Endothelial cell of umbilical vein (primary cell): Measurements from ENCODE around the gene DHRS1. TPM values are rescaled to one million over a fixed set of nuclear protein-coding genes. Genes with fewer than 3 reads are reported as not detected.

Experiments
- BruUV-seq: library from RNA; stranded (reverse); fragments of 400-500 nt; replicated peaks from 2 replicates; lab custom pipeline; 2021; lab: Mats Ljungman, UMichigan
- CTCF ChIA-PET: fragments of 300-600, 350-600 bp; sonication (Branson Sonifier 250); formaldehyde crosslinking; loops from one replicate; lab custom pipeline; 2021; ENCODE audit warnings: antibody characterized with exemption, inconsistent platforms; lab: Charles Lee
- POLR2A ChIA-PET: fragments of 300-600, 350-600 bp; sonication (Branson Sonifier 250); formaldehyde crosslinking; loops from one replicate; lab custom pipeline; 2021; ENCODE audit warnings: antibody characterized with exemption, inconsistent platforms; lab: Charles Lee
- DNase-seq: peaks from one replicate; pipeline ENCODE4 v3.0.0-alpha.2; 2011; ENCODE audit warnings: low read depth, low spot score
- FAIRE-seq: peaks from 2 replicates; lab custom pipeline; 2011; peaks lifted over from hg19 to GRCh38; lab: Jason Lieb, UNC
- H2AFZ ChIP-seq: 2 replicates; pipeline ENCODE4 v1.6.0; 2012; ENCODE audit warnings: low read depth, low read length, control low read depth, inconsistent platforms
- H3K27ac ChIP-seq: 2 replicates; pipeline ENCODE4 v1.5.1; 2011; ENCODE audit warnings: low read depth, mild to moderate bottlenecking, control low read depth, low read length, moderate library complexity; ENCODE audit not compliant: insufficient read depth
- H3K27me3 ChIP-seq, 2 experiments: 2 replicates each; pipeline versions ENCODE4 v1.6.0 to v1.6.1; 2011; ENCODE audit warnings: low read length in 2 of 2, mixed read lengths in 1 of 2; ENCODE audit not compliant: control insufficient read depth in 2 of 2, insufficient read depth in 2 of 2
- H3K36me3 ChIP-seq, 2 experiments: 2 replicates in 1 of 2; 3 replicates in 1 of 2; pipeline ENCODE4 v1.5.1; 2011; ENCODE audit warnings: low read length in 2 of 2, mild to moderate bottlenecking in 1 of 2, moderate library complexity in 1 of 2; ENCODE audit not compliant: control insufficient read depth in 2 of 2, insufficient read depth in 2 of 2; ENCODE audit errors: extremely low read depth in 1 of 2
- H3K4me1 ChIP-seq: 3 replicates; pipeline ENCODE4 v1.5.1; 2011; ENCODE audit warnings: mild to moderate bottlenecking, low read length; ENCODE audit not compliant: control insufficient read depth, insufficient read depth; ENCODE audit errors: extremely low read depth
- H3K4me2 ChIP-seq: 2 replicates; pipeline ENCODE4 v1.6.1; 2011; ENCODE audit warnings: low read length, control low read depth, mixed read lengths; ENCODE audit not compliant: insufficient read depth
- H3K4me3 ChIP-seq, 3 experiments: fragments of 200-600 bp in 1 of 3; sonication (generic), shearing (Covaris generic) in 1 of 3; replicated peaks in 1 of 3; 2 replicates each; pipeline ENCODE4 v1.5.1; 2011 to 2016; ENCODE audit warnings: control low read depth in 3 of 3, low read length in 3 of 3, mild to moderate bottlenecking in 2 of 3, inconsistent platforms in 1 of 3, low read depth in 1 of 3, moderate library complexity in 1 of 3; ENCODE audit not compliant: insufficient read depth in 1 of 3
- H3K79me2 ChIP-seq: 2 replicates; pipeline ENCODE4 v1.6.0; 2012; ENCODE audit warnings: low read length, inconsistent platforms; ENCODE audit not compliant: control insufficient read depth, insufficient read depth
- H3K9ac ChIP-seq: replicated peaks from 2 replicates; pipeline ENCODE3; 2011; ENCODE audit warnings: low read length, control low read depth; ENCODE audit not compliant: insufficient read depth; ENCODE audit errors: extremely low read depth
- H3K9me1 ChIP-seq: replicated peaks from 3 replicates; pipeline ENCODE4 v1.6.0; 2011; ENCODE audit warnings: mild to moderate bottlenecking, low read length; ENCODE audit not compliant: control insufficient read depth, insufficient read depth; ENCODE audit errors: extremely low read depth
- H3K9me3 ChIP-seq: replicated peaks from 2 replicates; pipeline ENCODE4 v1.5.1; 2012; ENCODE audit warnings: low read length, inconsistent platforms; ENCODE audit not compliant: control insufficient read depth, insufficient read depth
- H4K20me1 ChIP-seq: replicated peaks from 2 replicates; pipeline ENCODE3; 2011; ENCODE audit warnings: mild to moderate bottlenecking, low read length; ENCODE audit not compliant: control insufficient read depth, insufficient read depth; ENCODE audit errors: extremely low read depth
- EZH2 ChIP-seq: IDR thresholded peaks from 2 replicates; pipeline ENCODE4 v1.6.1; 2012; ENCODE audit warnings: borderline replicate concordance, low read depth, mild to moderate bottlenecking, moderate library complexity, low read length, inconsistent platforms; ENCODE audit not compliant: severe bottlenecking
- FOS ChIP-seq: IDR thresholded peaks from 2 replicates; pipeline ENCODE4 v1.6.1; 2011; ENCODE audit warnings: mild to moderate bottlenecking, low read length, moderate library complexity, borderline replicate concordance; ENCODE audit not compliant: insufficient read depth
- GATA2 ChIP-seq: IDR thresholded peaks from 2 replicates; pipeline ENCODE4 v1.7.0; 2011; ENCODE audit warnings: low read depth, mild to moderate bottlenecking, moderate library complexity, mixed read lengths, low read length; ENCODE audit not compliant: insufficient read length, insufficient read depth
- JUN ChIP-seq: IDR thresholded peaks from 2 replicates; pipeline ENCODE4 v1.6.1; 2011; ENCODE audit warnings: borderline replicate concordance, low read depth; ENCODE audit not compliant: insufficient read length, insufficient read depth
- MAX ChIP-seq: IDR thresholded peaks from 2 replicates; pipeline ENCODE4 v1.6.1; 2011; ENCODE audit not compliant: insufficient read depth, insufficient read length
- MYC ChIP-seq: IDR thresholded peaks from one replicate; pipeline ENCODE4 v1.6.1; 2011; ENCODE audit warnings: mild to moderate bottlenecking, low read depth, low read length
- POLR2A ChIP-seq: IDR thresholded peaks from 2 replicates; pipeline ENCODE4 v1.6.1; 2012; ENCODE audit warnings: low read depth, mild to moderate bottlenecking, control low read depth, low read length
- POLR2AphosphoS5 ChIP-seq: IDR thresholded peaks from 2 replicates; pipeline ENCODE4 v1.6.1; 2012; ENCODE audit warnings: low read depth, mild to moderate bottlenecking, control low read depth, low read length, moderate library complexity; ENCODE audit not compliant: insufficient read depth
- dilution Hi-C: fragments of 300-500 bp; cut with MboI; formaldehyde crosslinking; loops from one replicate; pipeline ENCODE4 v1.15.0; 2019; ENCODE audit warnings: low sequenced_read_pairs; ENCODE audit not compliant: extremely low pct_ligation_motif_present
- intact Hi-C: fragments of 100-400 bp; cut with micrococcal nuclease; formaldehyde crosslinking; loops from one replicate; pipeline ENCODE4 v1.10.0; 2022
- polyA plus RNA-seq, 4 experiments: library from polyadenylated mRNA; depleted of rRNA in 3 of 4; stranded (reverse) in 3 of 4; unstranded in 1 of 4; fragments of >200 nt; gene quantifications; 2 replicates each; pipeline versions ENCODE4 v1.2.1 to v1.2.3, GENCODE V29; 2011 to 2012; ENCODE audit warnings: missing spikeins in 1 of 4
- total RNA-seq: library from RNA; stranded (reverse); gene quantifications from 2 replicates; pipeline ENCODE4 v1.2.3, GENCODE V29; 2021
- TF ChIP-seq, protein P1 (sequence below), 2 donors: IDR thresholded peaks; 1 replicate in 1 of 2; 2 replicates in 1 of 2; pipeline ENCODE4 v1.5.1; 2011; ENCODE audit warnings: low read length in 2 of 2, mild to moderate bottlenecking in 2 of 2, moderate library complexity in 2 of 2, control low read depth in 1 of 2, inconsistent platforms in 1 of 2, low read depth in 1 of 2; ENCODE audit not compliant: insufficient read depth in 1 of 2; ENCODE audit errors: extremely low read depth in 1 of 2

The DHRS1 gene
- total and polyA plus RNA-seq, 2 donors (not counting 3 experiments of a cell fraction or from before 2014, with no cell fraction given), result 18.0 to 69.5 TPM

DNA sequence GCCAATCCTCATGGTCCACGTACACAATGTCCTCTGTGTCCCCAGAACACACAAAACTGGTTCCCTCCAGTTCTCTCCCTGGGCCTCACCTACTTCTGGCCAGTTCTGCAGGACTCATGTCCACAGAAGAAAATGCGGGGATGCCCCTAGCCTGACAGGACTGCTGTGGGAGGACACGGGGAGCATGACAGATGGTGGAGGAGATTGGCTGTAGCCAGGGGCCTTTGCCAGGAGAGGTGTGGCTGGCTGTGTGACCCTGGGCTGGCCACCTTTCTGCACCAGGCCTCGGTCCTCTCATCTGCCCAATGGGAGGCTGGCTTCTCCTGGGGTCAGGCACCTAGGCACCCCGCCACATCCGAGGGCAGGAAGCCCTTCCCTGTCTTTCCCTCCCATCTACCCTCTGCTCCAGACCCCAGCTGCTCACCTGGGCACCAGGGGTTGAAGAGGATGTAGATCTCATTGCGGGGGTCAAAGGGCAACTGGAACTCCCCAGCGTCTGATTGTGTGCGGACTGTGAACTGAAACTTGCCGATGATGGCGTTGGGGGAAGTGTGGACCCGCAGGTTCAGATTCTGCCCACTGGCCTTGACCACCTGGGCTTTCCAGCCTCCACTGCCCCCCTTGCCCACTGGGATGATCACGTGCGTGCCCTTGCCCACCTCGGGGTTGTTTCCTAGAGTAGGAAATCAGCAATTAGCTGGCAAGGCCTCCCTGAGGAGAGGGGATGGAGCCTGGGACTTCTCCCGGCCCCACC, 39.4 kb downstream of the DHRS1 start:
- Histone ChIP-seq H3K27me3 (no peaks in the 10 kb centered on the region), H3K4me2 (no peak overlapping the region), H3K79me2 (no peaks in the 10 kb centered on the region), H3K4me3 (no peak overlapping the region), H3K4me1 (no peaks in the 10 kb centered on the region), H3K27ac (no peak overlapping the region), H3K9ac (no peak overlapping the region), H2AFZ (no peak overlapping the region), H3K9me1 (no peaks in the 10 kb centered on the region), H3K9me3 (no peaks in the 10 kb centered on the region), H4K20me1 (no peaks in the 10 kb centered on the region), H3K36me3 (no peaks in the 10 kb centered on the region)
- TF ChIP-seq JUN (no peak), MYC (no peak), POLR2A (no peak), GATA2 (no peak), MAX (no peak), POLR2AphosphoS5 (no peak), EZH2 (no peak), FOS (no peak)
- TF ChIP-seq, protein P1, sequence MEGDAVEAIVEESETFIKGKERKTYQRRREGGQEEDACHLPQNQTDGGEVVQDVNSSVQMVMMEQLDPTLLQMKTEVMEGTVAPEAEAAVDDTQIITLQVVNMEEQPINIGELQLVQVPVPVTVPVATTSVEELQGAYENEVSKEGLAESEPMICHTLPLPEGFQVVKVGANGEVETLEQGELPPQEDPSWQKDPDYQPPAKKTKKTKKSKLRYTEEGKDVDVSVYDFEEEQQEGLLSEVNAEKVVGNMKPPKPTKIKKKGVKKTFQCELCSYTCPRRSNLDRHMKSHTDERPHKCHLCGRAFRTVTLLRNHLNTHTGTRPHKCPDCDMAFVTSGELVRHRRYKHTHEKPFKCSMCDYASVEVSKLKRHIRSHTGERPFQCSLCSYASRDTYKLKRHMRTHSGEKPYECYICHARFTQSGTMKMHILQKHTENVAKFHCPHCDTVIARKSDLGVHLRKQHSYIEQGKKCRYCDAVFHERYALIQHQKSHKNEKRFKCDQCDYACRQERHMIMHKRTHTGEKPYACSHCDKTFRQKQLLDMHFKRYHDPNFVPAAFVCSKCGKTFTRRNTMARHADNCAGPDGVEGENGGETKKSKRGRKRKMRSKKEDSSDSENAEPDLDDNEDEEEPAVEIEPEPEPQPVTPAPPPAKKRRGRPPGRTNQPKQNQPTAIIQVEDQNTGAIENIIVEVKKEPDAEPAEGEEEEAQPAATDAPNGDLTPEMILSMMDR (IDR thresholded peaks at IDR 0.05; ENCODE audit: extremely low read depth in 1 of 2, insufficient read depth in 1 of 2, low read depth in 1 of 2, low read length in 2 of 2), result no peak
- DNase-seq, result no peak
- FAIRE-seq, result no peak
- intact Hi-C loops, result no loop called here
- POLR2A ChIA-PET, result interaction anchor here (0.6 kb wide), 1 partner anchor 40 kb away, joined by 3 read pairs; no protein-coding TSS in a partner anchor
- dilution Hi-C loops, result no loop called here
- CTCF ChIA-PET, result no interaction called here
- no TSS peak for BruUV-seq
